GM21576 (cell line): ENCODE results near the gene EPS8L2.
A peak's percentile ranks its signal among the peaks of the same experiment; 100 is the strongest.
"Not testable (repeated sequence)": the region's sequence is repeated elsewhere in the genome, so short reads cannot be mapped to it uniquely, and the experiment has no call there.

Experiments used
- ATAC-seq: cut with Tn5 transposase; IDR thresholded peaks from one replicate; pipeline ENCODE4 v1.9.1; 2021; ENCODE audit warnings: mild to moderate bottlenecking, moderate library complexity; ENCODE audit not compliant: unreplicated experiment

Gene EPS8L2

GRCh38 chr11:689625-690024 lies 16.4 kb upstream of the EPS8L2 start:
- ATAC-seq = no peak

DNA sequence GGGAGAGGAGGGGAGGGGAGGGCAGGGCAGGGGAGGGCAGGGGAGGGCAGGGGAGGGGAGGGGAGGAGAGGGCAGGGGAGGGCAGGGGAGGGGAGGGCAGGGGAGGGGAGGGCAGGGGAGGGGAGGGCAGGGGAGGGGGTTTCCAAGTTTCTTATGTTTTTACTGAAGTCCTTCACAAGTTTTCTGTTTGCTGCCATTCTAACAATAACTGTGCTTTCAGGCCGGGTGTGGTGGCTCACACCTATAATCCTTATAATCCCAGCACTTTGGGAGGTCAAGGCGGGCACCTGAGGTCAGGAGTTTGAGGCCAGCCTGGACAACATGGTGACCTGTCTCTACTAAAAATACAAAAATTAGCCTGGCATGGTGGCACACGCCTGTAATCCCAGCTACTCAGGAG lies 15.8 kb upstream of the EPS8L2 start:
- not testable (repeated sequence) for ATAC-seq

DNA sequence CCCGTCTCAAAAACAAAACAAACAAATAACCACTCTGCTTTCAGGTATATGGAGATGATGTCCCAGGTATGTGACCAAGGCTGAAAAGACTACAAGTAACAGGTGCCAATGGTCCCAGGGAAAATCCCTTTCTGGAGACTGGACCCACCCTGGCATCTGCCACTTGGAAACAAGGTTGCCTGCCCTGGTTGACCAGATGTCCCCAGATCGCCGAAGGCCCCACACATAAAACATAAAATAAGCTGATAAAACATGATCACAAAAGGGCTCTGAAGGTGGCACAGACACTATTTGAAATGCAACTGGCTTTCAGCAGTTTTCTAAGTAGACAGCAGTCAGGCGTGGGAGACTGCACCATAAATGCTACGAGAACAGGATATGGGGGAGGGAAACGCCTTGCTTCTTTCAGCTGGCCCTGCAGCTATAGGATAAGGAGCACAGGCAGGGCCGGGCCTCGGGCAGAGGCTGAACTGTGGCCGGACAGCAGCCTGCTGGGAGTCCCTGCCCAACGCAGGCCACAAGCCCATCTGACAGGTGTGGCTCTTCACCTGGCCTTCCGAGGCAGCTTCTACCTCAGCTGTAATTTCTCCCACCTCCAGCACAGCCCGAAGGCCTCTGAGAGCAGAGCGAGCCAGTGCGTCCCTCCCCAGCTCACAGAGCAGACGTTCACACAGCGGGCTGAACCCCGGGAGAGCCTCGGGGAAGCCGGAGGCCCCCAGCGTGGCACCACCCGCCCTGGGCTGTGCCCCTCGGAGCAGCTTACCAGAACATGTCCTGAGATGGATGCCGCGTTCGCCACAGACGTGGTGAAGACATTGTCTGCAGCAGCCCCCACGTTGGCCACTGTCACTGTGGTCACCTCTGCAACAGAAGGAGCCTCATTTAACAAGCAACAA lies 15.0 kb upstream of the EPS8L2 start:
- no peak for ATAC-seq

DNA sequence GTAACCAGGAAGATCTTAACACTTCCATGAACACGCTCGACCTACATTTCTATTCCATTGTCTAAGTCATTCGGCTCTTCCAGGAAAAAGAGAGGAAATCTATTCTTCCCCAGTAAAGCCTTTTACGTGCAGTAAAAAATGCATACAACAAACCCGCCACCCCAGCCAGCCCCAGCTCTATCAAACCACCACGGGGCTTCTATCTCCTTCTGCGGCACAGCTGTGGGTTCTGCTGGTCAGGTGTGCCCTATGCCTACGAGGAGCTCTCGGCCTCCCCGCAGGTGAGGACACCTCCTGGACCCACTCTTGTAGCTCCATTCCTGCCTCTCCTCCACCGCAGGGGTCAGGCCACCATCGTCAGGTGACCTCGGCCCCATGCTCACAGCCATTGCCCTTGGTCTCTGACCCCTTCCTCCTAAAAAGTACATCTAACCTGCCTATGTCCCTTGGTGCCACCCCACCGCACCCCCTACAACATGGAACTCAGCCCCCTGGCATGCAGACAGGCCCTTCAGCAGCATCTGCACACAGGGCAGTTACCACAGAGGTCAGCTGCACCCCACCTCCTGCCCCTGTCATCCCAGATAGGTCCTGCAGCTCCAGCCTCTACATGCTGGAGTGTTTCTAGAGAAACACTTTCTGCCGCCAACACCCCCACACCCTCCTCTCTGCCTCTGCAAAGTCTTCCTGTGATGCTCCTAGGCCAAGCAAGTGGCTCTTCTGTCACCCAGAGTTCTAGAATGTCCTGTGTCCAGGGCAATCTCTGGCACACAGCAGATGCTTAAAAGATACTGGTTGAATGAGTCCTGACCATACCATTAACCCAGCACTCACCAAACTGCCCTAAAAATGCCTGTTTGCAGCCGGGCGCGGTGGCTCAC lies 14.1 kb upstream of the EPS8L2 start:
- no peak for ATAC-seq

DNA sequence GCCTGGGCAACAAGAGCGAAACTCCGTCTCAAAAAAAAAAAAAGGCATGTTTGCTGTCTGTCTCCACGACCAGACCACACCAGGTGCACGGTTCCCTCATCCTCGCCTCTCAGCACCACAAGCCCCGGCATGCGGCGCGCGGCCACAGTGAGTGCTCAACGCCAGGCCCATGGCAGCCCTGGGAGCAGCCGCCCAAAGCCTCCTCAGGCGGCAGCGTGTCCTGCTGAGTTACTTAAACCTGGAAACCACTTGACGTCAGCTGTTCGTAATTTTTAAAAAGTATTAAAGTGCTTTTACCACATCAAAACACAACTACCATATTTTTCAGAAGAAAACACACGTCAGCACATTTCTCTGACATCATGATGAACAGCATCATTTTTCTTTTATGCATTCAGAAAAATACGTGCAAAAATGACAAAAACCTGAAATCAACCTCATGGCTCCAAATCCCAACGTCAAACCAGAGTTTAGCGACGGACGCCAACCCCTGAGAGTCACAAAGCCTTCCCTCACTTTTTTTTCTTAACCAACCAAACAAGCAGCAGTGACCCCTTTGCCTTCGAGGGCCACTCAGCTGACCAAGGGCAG lies 13.1 kb upstream of the EPS8L2 start:
- no peak for ATAC-seq

DNA sequence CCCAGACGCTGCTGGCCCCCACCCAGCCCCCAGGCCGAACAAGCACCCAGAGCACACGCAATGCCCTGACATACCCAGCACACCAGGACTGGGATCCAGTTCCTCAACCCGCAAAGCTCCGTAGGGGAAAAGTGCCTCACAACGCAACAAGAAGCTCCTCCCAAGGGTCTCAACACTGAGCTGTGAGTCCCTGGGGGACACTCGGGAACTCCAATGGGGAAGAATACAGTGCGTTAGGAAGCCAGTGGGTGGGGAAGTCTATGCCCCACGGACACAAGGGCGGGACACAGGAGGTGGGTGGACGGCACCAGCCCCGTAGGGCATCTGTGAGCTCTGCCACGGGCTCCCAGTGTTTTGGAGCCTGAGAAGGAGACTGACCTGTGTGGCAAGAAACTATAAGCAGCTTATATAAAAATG lies 12.6 kb upstream of the EPS8L2 start:
- no peak for ATAC-seq

- ATAC-seq = no peak
Measured at GRCh38 chr11:693887-694562, 12.0 kb upstream of the EPS8L2 start.

GRCh38 chr11:694563-695287 lies 11.3 kb upstream of the EPS8L2 start, which contains the start of gene DEAF1:
DEAF1 (minus strand) TSS chr11:695222; CDS start chr11:695047, 175 bp downstream.
- peak; percentile 74 for ATAC-seq

DNA sequence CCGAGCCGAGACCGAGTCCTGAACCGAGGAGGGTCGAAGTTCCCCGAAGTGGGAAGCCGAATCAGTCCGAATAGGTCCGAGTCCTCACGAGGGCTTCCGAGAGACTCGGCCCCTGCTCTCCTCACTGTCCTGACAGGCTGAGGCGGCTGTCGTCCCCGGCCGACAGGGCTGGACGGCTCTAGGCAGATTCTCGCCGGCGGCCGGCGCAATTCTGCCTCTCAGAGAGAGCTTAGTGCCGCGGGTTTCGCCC lies 10.8 kb upstream of the EPS8L2 start:
- ATAC-seq = no peak

DNA sequence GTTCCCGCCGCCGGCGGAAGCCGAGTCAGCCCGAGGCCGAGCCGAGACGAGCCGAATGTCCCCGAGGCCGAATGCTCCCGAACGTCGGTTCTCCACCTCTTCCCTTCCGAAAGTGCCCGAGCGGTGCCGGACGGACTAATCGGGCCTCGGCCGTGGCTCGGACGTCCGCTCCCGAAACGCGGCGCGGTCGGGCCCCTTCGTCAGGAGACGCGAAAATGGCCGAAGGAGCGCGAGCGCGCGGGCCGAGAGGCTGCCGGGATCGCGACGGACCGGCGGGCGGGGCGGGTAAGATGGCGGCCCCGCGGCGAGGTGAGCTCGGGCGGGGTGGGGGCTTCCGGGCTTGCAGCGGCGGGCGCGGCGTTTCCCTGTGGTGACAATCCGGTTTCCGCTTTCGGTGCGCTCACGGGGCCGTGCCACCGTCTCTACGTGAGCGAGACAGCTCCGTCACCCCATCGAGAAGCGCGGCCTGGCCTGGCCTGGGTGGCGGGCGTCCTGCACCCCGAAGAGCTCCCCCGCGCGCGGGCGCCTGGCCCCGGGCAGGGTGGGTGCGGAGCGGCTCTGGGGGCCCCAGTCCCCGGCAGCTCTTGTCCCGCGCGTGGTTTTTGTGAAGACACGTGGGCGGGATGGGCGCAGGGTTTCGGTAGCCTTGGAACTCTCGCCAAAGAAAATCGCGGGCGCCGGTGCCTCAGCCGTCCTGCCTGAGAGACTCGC lies 10.3 kb upstream of the EPS8L2 start, which contains the start of gene TMEM80:
TMEM80 (plus strand) TSS at position 279 of the 711 bp plus-strand sequence; CDS start at position 291, 12 bp downstream.
- peak; percentile 60 for ATAC-seq

DNA sequence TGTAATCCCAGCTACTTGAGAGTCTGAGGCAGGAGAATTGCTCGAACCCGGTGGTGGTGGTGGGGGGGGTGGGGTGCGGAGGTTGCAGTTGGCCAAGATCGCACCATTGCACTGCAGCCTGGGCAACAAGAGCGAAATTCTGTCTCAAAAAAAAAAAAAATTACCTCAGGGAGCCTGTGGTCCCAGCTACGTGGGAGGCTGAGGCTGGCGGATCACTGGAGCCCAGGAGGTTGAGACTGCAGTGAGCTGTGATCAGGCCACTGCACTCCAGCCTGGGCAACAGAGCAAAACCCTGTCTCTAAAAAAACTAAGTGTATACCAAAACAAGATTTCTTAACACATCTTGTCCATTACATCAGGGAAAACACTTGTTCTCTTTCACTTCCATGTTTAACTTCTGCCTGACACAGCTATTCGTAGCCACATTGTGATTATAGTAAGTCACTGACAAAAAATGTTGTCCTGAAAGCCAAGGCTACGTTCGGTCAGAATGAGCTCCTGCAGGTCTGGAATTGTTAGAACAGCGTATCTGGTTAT lies 9.0 kb upstream of the EPS8L2 start:
- ATAC-seq = no peak

DNA sequence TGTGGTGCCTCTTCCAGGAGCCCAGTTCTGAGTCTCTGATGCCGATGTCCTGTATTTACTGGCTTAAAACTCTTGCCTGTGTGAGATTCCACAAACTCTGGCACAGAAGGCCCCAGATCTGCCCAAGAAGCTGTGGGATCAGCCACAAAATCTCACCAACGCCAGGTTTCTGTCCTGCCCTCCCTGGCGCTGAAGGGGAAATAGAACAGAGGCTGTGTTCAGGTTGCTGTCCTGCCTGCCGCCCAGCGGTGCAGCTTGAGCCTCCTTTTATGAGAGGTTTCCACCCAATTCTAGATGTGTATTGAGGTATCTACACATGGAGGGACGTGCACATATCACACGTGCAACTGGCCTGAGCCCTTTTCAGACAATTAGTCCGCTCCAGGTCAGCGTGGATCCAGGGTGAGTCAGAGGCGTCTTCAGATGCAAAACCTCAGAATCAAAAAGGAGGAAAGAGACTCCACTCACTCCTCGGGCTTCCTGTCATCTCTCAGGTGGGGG lies 8.2 kb upstream of the EPS8L2 start:
- ATAC-seq = no peak

DNA sequence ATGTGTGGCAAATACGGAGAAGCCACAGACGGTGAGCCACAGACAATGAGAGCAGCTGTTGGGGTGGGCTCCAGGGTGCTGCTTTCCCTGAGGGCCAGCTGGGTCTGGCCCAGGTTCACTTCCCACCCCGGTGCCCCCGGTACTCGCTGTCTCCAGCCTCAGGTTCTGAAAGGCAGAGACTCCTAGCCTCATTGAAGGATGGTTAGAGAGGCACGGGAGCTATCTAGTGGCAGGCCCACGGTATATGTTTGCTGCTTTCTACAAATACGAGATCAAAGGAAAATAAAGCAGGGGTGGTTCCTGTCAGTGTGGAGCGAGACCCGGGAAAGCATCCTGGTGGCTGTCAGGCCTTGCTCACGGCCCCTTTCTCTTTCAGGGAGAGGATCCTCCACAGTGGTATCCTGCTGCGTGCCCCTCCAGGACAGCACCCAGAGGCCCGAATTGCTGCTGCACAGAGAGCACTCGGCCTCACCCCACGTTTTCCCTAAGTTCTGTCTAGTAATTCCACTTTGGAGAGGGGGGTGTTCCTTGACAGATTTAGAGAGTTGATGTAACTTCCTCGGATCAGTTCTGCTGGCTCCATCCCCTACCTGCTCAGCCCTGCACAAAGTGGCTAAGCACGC lies 7.4 kb upstream of the EPS8L2 start:
- ATAC-seq = no peak

DNA sequence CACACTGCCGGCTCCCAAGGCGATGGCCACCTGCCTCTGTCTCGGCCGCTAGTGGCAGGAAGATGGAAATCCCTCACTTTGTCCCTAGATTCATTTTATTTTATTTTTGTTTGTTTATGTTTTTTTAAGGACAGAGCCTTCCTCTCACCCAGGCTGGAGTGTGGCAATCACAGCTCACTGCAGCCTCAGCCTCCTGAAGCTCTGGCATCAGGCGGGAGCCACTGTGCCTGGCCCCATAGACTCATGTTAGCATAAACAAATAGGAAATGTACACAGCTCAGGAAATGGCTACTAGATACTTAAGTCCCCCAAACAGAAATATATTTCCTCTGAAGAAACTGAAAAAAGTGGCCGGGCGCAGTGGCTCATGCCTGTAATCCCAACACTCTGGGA lies 6.9 kb upstream of the EPS8L2 start:
- no peak for ATAC-seq

GRCh38 chr11:699753-700152 lies 6.3 kb upstream of the EPS8L2 start:
- ATAC-seq = no peak

- ATAC-seq = no peak
Measured at GRCh38 chr11:701741-702461, 4.1 kb upstream of the EPS8L2 start.

DNA sequence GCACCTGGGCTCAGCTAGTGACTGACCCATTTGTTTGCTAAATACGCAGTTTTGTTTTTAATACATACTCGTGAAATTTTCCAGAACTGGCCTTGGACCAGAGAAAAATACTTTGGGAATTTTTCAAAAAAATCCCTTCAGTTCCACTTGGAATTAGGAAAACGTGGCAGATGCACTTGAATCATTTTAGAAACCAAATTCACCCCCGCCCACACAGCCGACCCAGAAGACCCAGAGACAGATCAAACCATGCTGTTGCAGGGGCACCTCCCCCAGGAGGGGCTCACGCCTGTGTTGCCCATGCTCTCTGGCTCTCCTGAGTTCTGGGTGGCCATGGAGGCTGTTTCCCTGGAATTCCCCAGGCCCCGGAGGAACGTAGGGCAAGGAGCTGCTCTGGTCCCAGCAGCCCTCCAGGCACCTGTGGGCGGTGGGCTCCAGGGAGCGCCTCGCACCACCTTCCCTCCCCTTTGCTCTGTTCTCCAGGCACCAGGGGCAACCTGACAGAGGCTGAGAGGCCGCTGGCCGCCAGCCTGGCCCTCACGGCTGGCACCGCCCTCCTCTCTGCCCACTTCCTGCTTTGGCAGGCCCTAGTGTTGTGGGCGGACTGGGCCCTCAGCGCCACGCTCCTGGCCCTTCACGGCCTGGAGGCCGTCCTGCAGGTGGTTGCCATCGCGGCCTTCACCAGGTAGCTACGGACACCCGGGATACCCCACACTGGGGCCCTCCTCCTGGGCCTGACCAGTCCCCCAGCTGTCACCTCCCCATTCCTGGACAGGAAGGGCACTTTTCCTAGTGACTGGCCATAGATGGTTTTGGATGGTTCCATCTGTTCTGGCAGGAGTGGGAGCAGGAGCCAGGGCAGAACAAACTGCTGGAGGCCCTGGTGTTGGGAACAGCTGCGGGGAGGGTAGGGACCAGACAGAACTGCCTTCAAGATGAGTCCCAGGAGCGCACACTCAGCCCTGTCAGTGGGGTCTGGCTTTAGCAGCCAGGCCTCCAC lies 3.3 kb upstream of the EPS8L2 start:
- no peak for ATAC-seq
